Measurements from ENCODE around the gene SMARCD3. TPM values are rescaled to one million over a fixed set of nuclear protein-coding genes. Genes with fewer than 3 reads are reported as not detected.

Gene SMARCD3
- total and polyA plus RNA-seq, 2 of the 4 experiments (the other 2 are of a cell fraction), result 37.5 to 48.5 TPM

DNA sequence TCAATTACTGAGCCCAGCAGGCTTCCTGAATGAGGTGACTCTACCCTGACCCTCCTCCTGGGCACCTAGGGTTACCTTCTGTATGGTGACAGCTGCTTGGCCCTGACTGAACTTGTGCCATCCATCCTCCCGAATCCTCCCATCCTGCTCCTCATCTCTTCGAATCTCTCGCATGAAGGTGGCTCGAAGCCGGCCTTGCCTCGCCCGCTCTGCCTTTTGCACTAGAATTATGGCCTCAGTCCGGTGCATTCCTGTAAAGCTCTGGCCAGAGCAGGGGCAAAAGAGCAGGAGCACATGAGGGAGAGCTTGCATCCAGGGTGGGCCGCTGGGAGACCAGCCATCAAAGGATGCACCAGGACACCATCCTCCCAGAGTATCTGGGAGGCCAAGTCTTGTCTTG lies 45.7 kb downstream of the SMARCD3 start:
- 90% methylated on average over 4 of the region's 9 CpGs; no CpG with 5 or more reads in 1 of the 2 experiments for WGBS, 2 experiments (ENCODE audit: extremely low coverage in 2 of 2, insufficient read length in 1 of 2)
- Histone ChIP-seq H4K20me1 (ENCODE audit: insufficient read depth, low read length) (no peaks in the 10 kb centered on the region), H3K14ac (replicated peaks; ENCODE audit: low read depth, low read length) (no peak overlapping the region), H4K91ac (ENCODE audit: insufficient read depth, low read depth, low read length) (no peak overlapping the region), H3K4me2 (ENCODE audit: low read depth, low read length) (no peak overlapping the region), H3K56ac (ENCODE audit: extremely low read depth, insufficient read depth, low read length) (no peak overlapping the region), H3K23ac (ENCODE audit: low read depth, low read length) (no peak overlapping the region), H3K27me3 (ENCODE audit: control insufficient read depth, insufficient read depth, low read length) (peaks cover 90% of the 10 kb centered on the region), H2AK5ac (ENCODE audit: low read depth, low read length) (no peak overlapping the region), H2BK120ac (ENCODE audit: low read depth, low read length) (no peak overlapping the region), H3K9me3 (ENCODE audit: control insufficient read depth, insufficient read depth, low read length) (no peaks in the 10 kb centered on the region), H3K9ac (ENCODE audit: low read depth, low read length) (no peak overlapping the region), H2BK20ac (ENCODE audit: low read depth, low read length) (no peak overlapping the region), H3K79me1 (ENCODE audit: low read depth in 1 of 2, low read length in 2 of 2) (no peaks in the 10 kb centered on the region), H2BK5ac (ENCODE audit: low read depth, low read length, poor library complexity, severe bottlenecking) (no peak overlapping the region), H2BK15ac (ENCODE audit: low read depth, low read length) (no peak overlapping the region), H4K8ac (ENCODE audit: low read depth in 2 of 2, low read length in 2 of 2) (no peak overlapping the region), H3K18ac (ENCODE audit: low read depth, low read length) (no peak overlapping the region), H4K5ac (ENCODE audit: low read depth, low read length) (no peak overlapping the region), H3K4me1 (ENCODE audit: control insufficient read depth, insufficient read depth, low read length) (no peaks in the 10 kb centered on the region), H3K36me3 (ENCODE audit: control insufficient read depth, insufficient read depth, low read length) (no peaks in the 10 kb centered on the region), H2AFZ (replicated peaks; ENCODE audit: low read length, poor library complexity) (no peak overlapping the region), H3K9me1 (ENCODE audit: insufficient read depth, low read length) (no peaks in the 10 kb centered on the region), H2AK9ac (replicated peaks; ENCODE audit: low read depth, low read length, poor library complexity) (no peak overlapping the region), H3K4me3 (ENCODE audit: insufficient read depth, low read depth, low read length) (no peak overlapping the region), H3K27ac (ENCODE audit: insufficient read depth, low read length) (no peak overlapping the region), H3K4ac (ENCODE audit: low read depth, low read length) (no peak overlapping the region)
- no TSS peak for BruUV-seq (replicated peaks)
- DNase-seq (no peak), ATAC-seq (ENCODE audit: low read depth) (no peak)
- CTCF ChIA-PET, result no interaction called here
- TF ChIP-seq RFX5 (IDR thresholded peaks at IDR 0.05; ENCODE audit: low read depth, low read length) (no peak), MAFK (IDR thresholded peaks at IDR 0.05; ENCODE audit: low read depth, low read length) (no peak), SMC3 (IDR thresholded peaks at IDR 0.05; ENCODE audit: low read depth, low read length) (no peak), CEBPB (IDR thresholded peaks at IDR 0.05; ENCODE audit: low read depth, low read length) (no peak), MXI1 (IDR thresholded peaks at IDR 0.05; ENCODE audit: borderline replicate concordance, low read depth, low read length) (no peak), BHLHE40 (IDR thresholded peaks at IDR 0.05; ENCODE audit: low read depth, low read length) (no peak), CHD1 (IDR thresholded peaks at IDR 0.05; ENCODE audit: low read depth, low read length) (no peak), RCOR1 (IDR thresholded peaks at IDR 0.05; ENCODE audit: insufficient replicate concordance, low read length) (no peak), RAD21 (IDR thresholded peaks at IDR 0.05; ENCODE audit: low read length) (no peak)
- TF ChIP-seq, protein P1, sequence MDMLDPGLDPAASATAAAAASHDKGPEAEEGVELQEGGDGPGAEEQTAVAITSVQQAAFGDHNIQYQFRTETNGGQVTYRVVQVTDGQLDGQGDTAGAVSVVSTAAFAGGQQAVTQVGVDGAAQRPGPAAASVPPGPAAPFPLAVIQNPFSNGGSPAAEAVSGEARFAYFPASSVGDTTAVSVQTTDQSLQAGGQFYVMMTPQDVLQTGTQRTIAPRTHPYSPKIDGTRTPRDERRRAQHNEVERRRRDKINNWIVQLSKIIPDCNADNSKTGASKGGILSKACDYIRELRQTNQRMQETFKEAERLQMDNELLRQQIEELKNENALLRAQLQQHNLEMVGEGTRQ (IDR thresholded peaks at IDR 0.05; ENCODE audit: low read depth, low read length), result no peak
- dilution Hi-C loops (cut with HindIII; ENCODE audit: low sequenced_read_pairs, unreplicated experiment), result no loop called here
- POLR2A ChIA-PET (ENCODE audit: unreplicated experiment), result no interaction called here
- intact Hi-C loops (cut with micrococcal nuclease), result no loop called here
- in situ Hi-C loops (cut with MboI; ENCODE audit: low sequenced_read_pairs), result no loop called here
